ENCODE results near the gene POC1A.

POC1A gene

DNA sequence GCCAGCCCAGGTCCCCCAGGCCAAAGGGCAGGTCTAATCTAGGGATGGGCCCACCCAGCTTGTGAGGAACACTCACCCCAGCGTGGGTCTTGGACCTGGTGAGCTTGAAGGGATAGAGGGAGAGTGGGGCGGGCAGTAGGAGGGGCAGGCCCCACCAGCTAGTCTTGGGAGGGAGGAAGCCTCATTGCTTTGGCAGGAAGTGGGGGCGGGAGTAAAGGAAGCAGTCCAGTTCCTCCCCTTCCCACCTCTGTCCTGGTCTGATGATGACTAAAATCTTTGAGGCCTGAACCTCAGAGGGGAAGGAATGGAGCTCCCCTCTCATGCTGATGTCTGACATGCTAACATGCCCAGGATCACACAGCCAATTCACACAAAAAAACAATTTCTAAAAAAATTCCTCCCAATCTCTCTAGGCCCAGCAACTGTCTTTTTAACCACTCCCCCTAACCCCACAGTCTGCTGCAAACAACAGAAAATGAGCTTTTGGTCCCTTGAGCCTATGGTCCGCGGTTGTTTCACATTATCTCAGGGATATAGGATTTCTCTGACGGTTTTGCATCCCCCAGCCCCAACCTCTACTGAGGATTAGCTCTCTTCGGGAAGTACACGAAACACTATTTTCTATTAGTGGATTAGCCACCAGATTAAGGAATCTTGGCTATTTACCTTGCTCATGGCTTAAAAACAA, 67.1 kb downstream of the POC1A start:
- H3K9me3 Mint-ChIP-seq = no peaks in the 10 kb centered on the region
- no peak for DNase-seq
- H3K4me1 Mint-ChIP-seq = peaks cover 69% of the 10 kb centered on the region
- H3K36me3 Mint-ChIP-seq (ENCODE audit: low read depth) = peaks cover 3% of the 10 kb centered on the region
- peaks cover 3% of the 10 kb centered on the region for H3K27me3 Mint-ChIP-seq (ENCODE audit: low read depth, poor library complexity)
- no peak overlapping the region for H3K4me3 Mint-ChIP-seq
- TF ChIP-seq, protein P1, sequence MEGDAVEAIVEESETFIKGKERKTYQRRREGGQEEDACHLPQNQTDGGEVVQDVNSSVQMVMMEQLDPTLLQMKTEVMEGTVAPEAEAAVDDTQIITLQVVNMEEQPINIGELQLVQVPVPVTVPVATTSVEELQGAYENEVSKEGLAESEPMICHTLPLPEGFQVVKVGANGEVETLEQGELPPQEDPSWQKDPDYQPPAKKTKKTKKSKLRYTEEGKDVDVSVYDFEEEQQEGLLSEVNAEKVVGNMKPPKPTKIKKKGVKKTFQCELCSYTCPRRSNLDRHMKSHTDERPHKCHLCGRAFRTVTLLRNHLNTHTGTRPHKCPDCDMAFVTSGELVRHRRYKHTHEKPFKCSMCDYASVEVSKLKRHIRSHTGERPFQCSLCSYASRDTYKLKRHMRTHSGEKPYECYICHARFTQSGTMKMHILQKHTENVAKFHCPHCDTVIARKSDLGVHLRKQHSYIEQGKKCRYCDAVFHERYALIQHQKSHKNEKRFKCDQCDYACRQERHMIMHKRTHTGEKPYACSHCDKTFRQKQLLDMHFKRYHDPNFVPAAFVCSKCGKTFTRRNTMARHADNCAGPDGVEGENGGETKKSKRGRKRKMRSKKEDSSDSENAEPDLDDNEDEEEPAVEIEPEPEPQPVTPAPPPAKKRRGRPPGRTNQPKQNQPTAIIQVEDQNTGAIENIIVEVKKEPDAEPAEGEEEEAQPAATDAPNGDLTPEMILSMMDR (IDR thresholded peaks at IDR 0.05) = no peak
- H3K27ac Mint-ChIP-seq = peak overlapping the region; percentile 95

GRCh38 chr3:52086461-52086860, 67.8 kb downstream of the POC1A start:
- peak overlapping the region; percentile 95 for H3K27ac Mint-ChIP-seq
- no peak for DNase-seq
- peaks cover 3% of the 10 kb centered on the region for H3K27me3 Mint-ChIP-seq (ENCODE audit: low read depth, poor library complexity)
- TF ChIP-seq, protein P1 (IDR thresholded peaks at IDR 0.05) = no peak
- peaks cover 70% of the 10 kb centered on the region for H3K4me1 Mint-ChIP-seq
- no peaks in the 10 kb centered on the region for H3K9me3 Mint-ChIP-seq
- no peak overlapping the region for H3K4me3 Mint-ChIP-seq
- peaks cover 3% of the 10 kb centered on the region for H3K36me3 Mint-ChIP-seq (ENCODE audit: low read depth)

GRCh38 chr3:52085681-52086282, 68.4 kb downstream of the POC1A start:
- TF ChIP-seq, protein P1 (IDR thresholded peaks at IDR 0.05) = no peak
- no peak for DNase-seq
- no peak overlapping the region for H3K27ac Mint-ChIP-seq
- H3K36me3 Mint-ChIP-seq (ENCODE audit: low read depth) = peaks cover 3% of the 10 kb centered on the region
- peaks cover 3% of the 10 kb centered on the region for H3K27me3 Mint-ChIP-seq (ENCODE audit: low read depth, poor library complexity)
- no peak overlapping the region for H3K4me3 Mint-ChIP-seq
- no peaks in the 10 kb centered on the region for H3K9me3 Mint-ChIP-seq
- peaks cover 70% of the 10 kb centered on the region for H3K4me1 Mint-ChIP-seq

DNA sequence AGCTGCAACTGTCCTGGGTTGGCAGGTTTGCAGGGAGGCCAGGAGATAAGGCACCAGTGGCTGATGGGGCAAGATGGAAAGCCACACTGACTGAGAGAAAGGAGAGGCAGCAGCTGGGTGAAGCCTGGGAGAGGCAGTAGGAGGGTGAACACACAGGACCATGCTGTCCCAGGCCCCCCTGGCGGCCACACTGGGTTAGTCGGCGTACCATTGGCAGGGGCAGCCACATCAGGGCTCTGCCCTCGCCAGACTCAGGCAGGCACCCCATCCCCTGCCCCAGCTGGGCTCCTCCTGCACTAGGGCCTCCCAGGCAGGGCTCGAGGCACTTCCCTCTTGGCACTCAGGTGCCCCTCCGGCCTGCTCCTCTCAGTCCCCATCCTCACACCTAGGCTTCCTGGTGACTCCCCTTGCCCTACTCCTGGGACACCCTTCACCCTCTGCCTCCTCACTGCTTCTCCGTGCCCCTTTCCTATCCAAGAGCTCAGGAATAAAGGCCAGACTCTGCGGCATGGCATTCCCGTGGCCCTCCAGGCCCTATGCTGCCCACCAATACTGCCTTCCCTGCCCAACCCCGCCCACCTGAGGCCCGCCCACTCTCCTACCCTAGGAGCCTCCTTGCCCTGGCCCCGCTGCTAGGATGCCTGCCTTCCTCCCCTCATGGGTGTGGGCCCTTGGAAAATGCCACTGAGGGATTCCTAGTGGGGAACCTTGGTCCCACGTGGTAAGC, 69.1 kb downstream of the POC1A start:
- Mint-ChIP-seq H3K4me1 (peaks cover 68% of the 10 kb centered on the region), H3K27me3 (ENCODE audit: low read depth, poor library complexity) (peaks cover 3% of the 10 kb centered on the region), H3K4me3 (no peak overlapping the region), H3K9me3 (no peaks in the 10 kb centered on the region), H3K27ac (no peak overlapping the region), H3K36me3 (ENCODE audit: low read depth) (peaks cover 3% of the 10 kb centered on the region)
- TF ChIP-seq, protein P1 (IDR thresholded peaks at IDR 0.05) = peak; percentile 9
- no peak for DNase-seq

GRCh38 chr3:52084216-52084945, 69.8 kb downstream of the POC1A start:
- TF ChIP-seq, protein P1 (IDR thresholded peaks at IDR 0.05) = no peak
- no peak overlapping the region for H3K4me3 Mint-ChIP-seq
- H3K27me3 Mint-ChIP-seq (ENCODE audit: low read depth, poor library complexity) = peaks cover 3% of the 10 kb centered on the region
- H3K9me3 Mint-ChIP-seq = no peaks in the 10 kb centered on the region
- no peak overlapping the region for H3K27ac Mint-ChIP-seq
- DNase-seq = no peak
- H3K36me3 Mint-ChIP-seq (ENCODE audit: low read depth) = peaks cover 3% of the 10 kb centered on the region
- peaks cover 61% of the 10 kb centered on the region for H3K4me1 Mint-ChIP-seq

Measured in nephron progenitor cell (in vitro differentiated cells).